Spleen (tissue), 11 donors: ENCODE data around the gene NRG3. TPM values are rescaled to one million over a fixed set of nuclear protein-coding genes. Genes with fewer than 3 reads are reported as not detected.
"Not testable (repeated sequence)": the region's sequence is repeated elsewhere in the genome, so short reads cannot be mapped to it uniquely, and the experiment has no call there.

Source experiments
- DNase-seq: peaks from one replicate; pipeline ENCODE4 v3.0.0-alpha.2; 2020
- H3K27ac ChIP-seq, 8 donors: fragments of 200-600 bp; sonication (generic) in 7 of 8; 1 replicate in 4 of 8; 2 replicates in 4 of 8; pipeline versions ENCODE4 v1.5.0 to v1.8.0; 2016 to 2021; ENCODE audit warnings: inconsistent platforms in 4 of 8, mild to moderate bottlenecking in 4 of 8, moderate library complexity in 1 of 8
- H3K27me3 ChIP-seq, 7 donors: fragments of 200-600 bp; sonication (generic) in 6 of 7; replicated peaks in 1 of 7; 1 replicate in 4 of 7; 2 replicates in 3 of 7; pipeline versions ENCODE4 v1.5.0 to v1.8.0; 2016 to 2021; ENCODE audit warnings: inconsistent platforms in 3 of 7, mild to moderate bottlenecking in 1 of 7
- H3K36me3 ChIP-seq, 6 donors: fragments of 200-600 bp; sonication (generic) in 5 of 6; 1 replicate in 4 of 6; 2 replicates in 2 of 6; pipeline versions ENCODE4 v1.5.0 to v1.8.0; 2016 to 2021; ENCODE audit warnings: inconsistent platforms in 2 of 6
- H3K4me1 ChIP-seq, 6 donors: fragments of 200-600 bp; sonication (generic) in 5 of 6; 1 replicate in 3 of 6; 2 replicates in 3 of 6; pipeline versions ENCODE4 v1.5.0 to v1.8.0; 2016 to 2021; ENCODE audit warnings: inconsistent platforms in 3 of 6
- H3K4me3 ChIP-seq, 8 donors: fragments of 200-600 bp; sonication (generic) in 7 of 8; 1 replicate in 4 of 8; 2 replicates in 4 of 8; pipeline versions ENCODE4 v1.5.0 to v1.8.0; 2016 to 2021; ENCODE audit warnings: inconsistent platforms in 4 of 8, mild to moderate bottlenecking in 4 of 8, moderate library complexity in 2 of 8
- H3K9me3 ChIP-seq, 8 donors: fragments of 200-600 bp; sonication (generic) in 7 of 8; 1 replicate in 4 of 8; 2 replicates in 4 of 8; pipeline versions ENCODE4 v1.5.0 to v1.8.0; 2016 to 2021; ENCODE audit warnings: inconsistent platforms in 4 of 8
- POLR2A ChIP-seq, 3 donors: fragments of 450-650 bp; IDR thresholded peaks; one replicate each; pipeline ENCODE4 v1.5.1; 2017; ENCODE audit warnings: antibody characterized with exemption in 3 of 3, mild to moderate bottlenecking in 1 of 3
- POLR2AphosphoS5 ChIP-seq, 3 donors: sonication (generic); formaldehyde crosslinking; IDR thresholded peaks; one replicate each; pipeline ENCODE4 v1.5.1; 2017; ENCODE audit warnings: antibody characterized with exemption in 3 of 3
- WGBS, 5 donors: extraction: QIAGEN DNeasy Blood & Tissue Kit in 3 of 5; methylation state at CpG; one replicate each; pipeline versions ENCODE4 v1.1.5 to v1.1.7; 2013 to 2018; 5-methylcytosine and 5-hydroxymethylcytosine counted together
- intact Hi-C: fragments of 100-400 bp; cut with DNase I; formaldehyde crosslinking; loops from one replicate; pipeline ENCODE4 v1.15.0; 2023; ENCODE audit warnings: low total_unique reads
- polyA plus RNA-seq, 3 donors: library from polyadenylated mRNA; stranded (reverse); fragments of 200-250 nt; gene quantifications; one replicate each; pipeline ENCODE4 v1.2.1, GENCODE V29; 2013
- total RNA-seq, 7 donors: library from RNA; depleted of rRNA in 3 of 7; stranded (reverse); fragments of >200 nt in 3 of 7; fragmentation: NEBNext Ultra II Directional in 4 of 7; extraction: Animal tissue kit (Norgen Biotek cat#: 25700) in 4 of 7; gene quantifications; one replicate each; pipeline versions ENCODE4 v1.1.0 to v1.2.1, GENCODE V29; 2016 to 2021
- TF ChIP-seq, protein P1 (sequence below), 11 experiments: fragments of 200-600 bp in 7 of 11; fragments of 450-650 bp in 4 of 11; sonication (generic) in 4 of 11; IDR thresholded peaks in 8 of 11; conservative IDR thresholded peaks in 3 of 11; 1 replicate in 7 of 11; 2 replicates in 4 of 11; pipeline versions ENCODE4 v1.4.0 to v1.8.0; 2016 to 2021; ENCODE audit warnings: antibody characterized with exemption in 11 of 11, inconsistent platforms in 4 of 11, mild to moderate bottlenecking in 1 of 11
- donor health status: healthy with polysubstance abuse.
- donor health status: DM: no; HTN: no; CAD: no; lungs with moderate emphysema.
- donor health status: DM: no; HTN: no; CAD: no.
- donor health status: Bipolar disorder and iron deficiency.
- donor health status: healthy.
- donor health status: DM: no; HTN: no; CAD: no.
- donor health status: DM: yes; HTN: yes; CAD: no.

Gene NRG3
- total and polyA plus RNA-seq, 10 donors, result 0.10 to 0.22 (median 0.21) TPM; not detected in 7

DNA sequence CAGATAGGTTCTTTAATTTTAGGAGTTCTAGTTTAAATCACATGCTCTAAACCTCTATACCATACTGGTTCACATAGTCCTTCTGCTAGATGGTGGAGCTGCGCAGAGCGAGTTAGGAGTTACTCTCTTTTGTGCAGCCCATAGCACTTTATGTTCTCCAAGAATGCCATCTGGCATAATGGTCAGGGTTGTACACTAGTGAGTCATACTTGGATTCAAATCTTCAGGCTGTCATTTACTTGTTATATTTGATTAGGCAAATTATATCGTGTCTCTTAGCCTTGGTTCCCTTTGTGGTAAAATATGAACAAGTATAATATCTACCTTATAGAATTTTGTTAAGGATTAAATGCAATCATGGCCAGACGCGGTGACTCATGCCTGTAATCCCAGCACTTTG lies 1078.3 kb downstream of the NRG3 start:
- intact Hi-C loops, result no loop called here
- DNase-seq, result no peak
- Histone ChIP-seq H3K36me3 (no peaks in the 10 kb centered on the region), H3K27ac (no peak overlapping the region), H3K27me3 (no peaks in the 10 kb centered on the region), H3K9me3 (peaks cover 0 to 8% (median 0%) of the 10 kb centered on the region in 8 donors), H3K4me3 (no peak overlapping the region), H3K4me1 (no peaks in the 10 kb centered on the region)
- no peak for TF ChIP-seq POLR2AphosphoS5 (IDR thresholded peaks at IDR 0.05)
- TF ChIP-seq, protein P1, sequence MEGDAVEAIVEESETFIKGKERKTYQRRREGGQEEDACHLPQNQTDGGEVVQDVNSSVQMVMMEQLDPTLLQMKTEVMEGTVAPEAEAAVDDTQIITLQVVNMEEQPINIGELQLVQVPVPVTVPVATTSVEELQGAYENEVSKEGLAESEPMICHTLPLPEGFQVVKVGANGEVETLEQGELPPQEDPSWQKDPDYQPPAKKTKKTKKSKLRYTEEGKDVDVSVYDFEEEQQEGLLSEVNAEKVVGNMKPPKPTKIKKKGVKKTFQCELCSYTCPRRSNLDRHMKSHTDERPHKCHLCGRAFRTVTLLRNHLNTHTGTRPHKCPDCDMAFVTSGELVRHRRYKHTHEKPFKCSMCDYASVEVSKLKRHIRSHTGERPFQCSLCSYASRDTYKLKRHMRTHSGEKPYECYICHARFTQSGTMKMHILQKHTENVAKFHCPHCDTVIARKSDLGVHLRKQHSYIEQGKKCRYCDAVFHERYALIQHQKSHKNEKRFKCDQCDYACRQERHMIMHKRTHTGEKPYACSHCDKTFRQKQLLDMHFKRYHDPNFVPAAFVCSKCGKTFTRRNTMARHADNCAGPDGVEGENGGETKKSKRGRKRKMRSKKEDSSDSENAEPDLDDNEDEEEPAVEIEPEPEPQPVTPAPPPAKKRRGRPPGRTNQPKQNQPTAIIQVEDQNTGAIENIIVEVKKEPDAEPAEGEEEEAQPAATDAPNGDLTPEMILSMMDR (IDR thresholded peaks at IDR 0.05 in 8 of 11, conservative IDR thresholded peaks at IDR 0.05 in 3 of 11), result no peak
- 87 to 92% (median 89%) methylated on average over 5 of the region's 5 CpGs for WGBS, 5 donors

DNA sequence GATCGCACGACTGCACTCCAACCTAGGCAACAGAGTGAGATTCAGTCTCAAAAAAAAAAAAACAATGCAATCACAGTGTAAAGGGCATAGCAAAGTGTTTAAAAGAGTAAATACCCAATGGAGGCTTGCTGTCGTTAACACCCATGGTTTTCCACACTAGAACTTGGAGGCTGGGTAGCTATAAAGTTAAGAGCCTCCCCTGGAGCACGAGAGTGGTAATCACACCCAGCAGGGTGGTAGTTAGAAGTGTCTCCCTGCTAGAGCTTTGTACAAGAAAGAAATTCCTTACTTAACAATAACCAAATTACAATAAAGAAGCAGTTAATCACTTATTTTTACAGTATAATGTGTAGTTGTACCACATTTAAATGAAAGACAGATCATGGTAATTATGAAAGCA lies 1078.9 kb downstream of the NRG3 start:
- TF ChIP-seq, protein P1 (IDR thresholded peaks at IDR 0.05 in 8 of 11, conservative IDR thresholded peaks at IDR 0.05 in 3 of 11), result no peak
- TF ChIP-seq POLR2AphosphoS5 (IDR thresholded peaks at IDR 0.05) (no peak), POLR2A (IDR thresholded peaks at IDR 0.05) (no peak)
- no peak for DNase-seq
- Histone ChIP-seq H3K9me3 (peaks cover 0 to 5% (median 0%) of the 10 kb centered on the region in 8 donors), H3K4me3 (no peak overlapping the region), H3K4me1 (no peaks in the 10 kb centered on the region), H3K27me3 (no peaks in the 10 kb centered on the region), H3K36me3 (no peaks in the 10 kb centered on the region), H3K27ac (no peak overlapping the region)
- intact Hi-C loops, result no loop called here
- WGBS, 5 donors, result 56 to 79% (median 66%) methylated on average over 4 of the region's 4 CpGs

DNA sequence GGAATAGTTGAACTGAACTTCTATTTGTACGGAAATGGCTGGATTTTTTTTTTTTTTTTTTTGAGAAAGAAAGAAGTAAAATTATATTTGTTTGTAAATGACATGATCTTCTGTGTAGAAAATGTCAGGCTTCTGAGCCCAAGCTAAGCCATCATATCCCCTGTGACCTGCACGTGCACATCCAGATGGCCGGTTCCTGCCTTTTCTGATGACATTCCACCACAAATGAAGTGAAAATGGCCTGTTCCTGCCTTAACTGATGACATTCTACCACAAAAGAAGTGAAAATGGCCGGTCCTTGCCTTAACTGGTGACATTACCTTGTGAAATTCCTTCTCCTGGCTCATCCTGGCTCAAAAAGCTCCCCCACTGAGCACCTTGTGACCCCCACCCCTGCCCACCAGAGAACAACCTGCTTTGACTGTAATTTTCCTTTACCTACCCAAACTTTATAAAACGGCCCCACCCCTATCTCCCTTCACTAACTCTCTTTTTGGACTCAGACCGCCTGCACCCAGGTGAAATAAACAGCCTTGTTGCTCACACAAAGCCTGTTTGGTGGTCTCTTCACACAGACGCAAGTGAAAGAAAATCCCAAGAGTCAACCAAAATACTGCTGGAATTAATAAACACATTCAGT lies 1085.5 kb downstream of the NRG3 start:
- H3K4me3 ChIP-seq, intact Hi-C loops, H3K9me3 ChIP-seq, H3K36me3 ChIP-seq, H3K27me3 ChIP-seq, H3K27ac ChIP-seq, DNase-seq, H3K4me1 ChIP-seq: not testable (repeated sequence)
- 62 to 75% (median 67%) methylated on average over 7 of the region's 7 CpGs for WGBS, 5 donors

DNA sequence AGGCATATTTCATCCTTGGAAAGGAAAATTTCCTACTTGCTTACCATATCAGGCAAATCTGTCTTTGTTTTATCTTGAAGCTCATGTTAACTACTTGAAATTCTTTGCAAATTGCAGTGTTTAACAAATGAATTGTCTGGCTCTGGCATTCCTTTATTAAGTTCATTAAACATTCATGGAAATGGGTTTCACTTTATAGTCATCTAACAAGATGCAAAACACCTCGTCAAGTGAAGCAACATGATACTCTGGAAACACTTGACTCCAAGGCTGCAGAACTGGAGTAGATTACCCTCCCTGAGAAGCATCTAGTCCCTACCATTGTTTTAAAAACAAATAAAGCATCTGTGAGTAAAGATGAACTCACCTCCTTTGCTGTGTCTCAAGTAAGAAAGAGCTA lies 1086.9 kb downstream of the NRG3 start:
- DNase-seq, result no peak
- Histone ChIP-seq H3K4me3 (no peak overlapping the region), H3K4me1 (no peaks in the 10 kb centered on the region), H3K36me3 (no peaks in the 10 kb centered on the region), H3K27ac (no peak overlapping the region), H3K27me3 (no peaks in the 10 kb centered on the region), H3K9me3 (no peaks in the 10 kb centered on the region)
- intact Hi-C loops, result no loop called here
- WGBS, 5 donors, result 38 to 57% (median 50%) methylated on average over 1 of the region's 1 CpG
- TF ChIP-seq, protein P1 (IDR thresholded peaks at IDR 0.05 in 8 of 11, conservative IDR thresholded peaks at IDR 0.05 in 3 of 11), result no peak
- TF ChIP-seq POLR2A (IDR thresholded peaks at IDR 0.05) (no peak), POLR2AphosphoS5 (IDR thresholded peaks at IDR 0.05) (no peak)

DNA sequence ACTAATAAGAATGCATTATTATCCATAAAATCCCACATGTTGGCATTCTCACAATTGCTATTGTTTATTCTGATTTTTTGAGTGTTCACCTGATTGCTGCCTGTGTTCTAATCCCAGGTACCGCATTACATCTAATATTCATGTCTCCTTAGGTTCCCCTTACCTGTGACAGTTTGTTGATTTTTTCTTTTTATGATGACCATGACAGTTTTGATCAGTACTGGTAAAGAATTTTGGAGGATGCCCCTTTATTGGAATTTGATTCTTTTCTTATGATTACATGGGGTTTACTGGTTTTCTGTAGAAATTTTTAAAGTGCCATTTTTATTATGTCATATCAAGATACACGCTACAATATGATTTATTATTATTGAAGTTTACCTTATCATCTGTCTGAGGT lies 1091.1 kb downstream of the NRG3 start:
- DNase-seq, result no peak
- no peaks in the 10 kb centered on the region for H3K4me1 ChIP-seq
- TF ChIP-seq POLR2A (IDR thresholded peaks at IDR 0.05) (no peak), POLR2AphosphoS5 (IDR thresholded peaks at IDR 0.05) (no peak)
- TF ChIP-seq, protein P1 (IDR thresholded peaks at IDR 0.05 in 8 of 11, conservative IDR thresholded peaks at IDR 0.05 in 3 of 11), result no peak
- WGBS, 5 donors, result 81 to 97% (median 86%) methylated on average over 2 of the region's 2 CpGs
- H3K27me3 ChIP-seq, result no peaks in the 10 kb centered on the region
- no peaks in the 10 kb centered on the region for H3K9me3 ChIP-seq
- H3K36me3 ChIP-seq, result no peaks in the 10 kb centered on the region
- H3K4me3 ChIP-seq, result no peak overlapping the region
- intact Hi-C loops, result no loop called here
- H3K27ac ChIP-seq, result no peak overlapping the region
